HL-60 (cell line): ENCODE data around the gene COG8.

Source experiments
- DNase-seq, 2 experiments: peaks; one replicate each; pipeline ENCODE4 v3.0.0-alpha.2; 2010 to 2020; ENCODE audit warnings: low read depth in 1 of 2, low spot score in 1 of 2
- H3K27ac ChIP-seq: fragments of 250-450 bp; sonication (Bioruptor Pico); replicated peaks from 2 replicates; pipeline ENCODE4 v1.5.1; 2020; ENCODE audit warnings: mild to moderate bottlenecking, moderate library complexity
- H3K27me3 ChIP-seq: fragments of 250-450 bp; sonication (Bioruptor Pico); 2 replicates; pipeline ENCODE4 v1.5.1; 2021; ENCODE audit warnings: mild to moderate bottlenecking, moderate library complexity; ENCODE audit not compliant: insufficient read depth, poor library complexity, severe bottlenecking
- H3K4me3 ChIP-seq: replicated peaks from 2 replicates; pipeline ENCODE4 v1.5.1; 2011; ENCODE audit warnings: mild to moderate bottlenecking, control low read depth, low read length; ENCODE audit not compliant: insufficient read depth
- CTCF ChIP-seq: IDR thresholded peaks from one replicate; pipeline ENCODE4 v1.5.1; 2011; ENCODE audit warnings: low read length, control low read depth, inconsistent platforms; ENCODE audit not compliant: insufficient read depth
- GABPA ChIP-seq: IDR thresholded peaks from 2 replicates; pipeline ENCODE4 v1.6.1; 2012; ENCODE audit warnings: low read depth
- POLR2AphosphoS5 ChIP-seq: IDR thresholded peaks from 2 replicates; pipeline ENCODE4 v1.6.1; 2012; ENCODE audit warnings: low read depth
- REST ChIP-seq: IDR thresholded peaks from 2 replicates; pipeline ENCODE4 v1.6.1; 2012; ENCODE audit warnings: low read depth; ENCODE audit not compliant: insufficient replicate concordance
- SPI1 ChIP-seq: IDR thresholded peaks from 2 replicates; pipeline ENCODE4 v1.6.1; 2012; ENCODE audit warnings: low read depth, mild to moderate bottlenecking, borderline replicate concordance

Gene COG8

GRCh38 chr16:69373019-69373418, 33.7 kb upstream of the COG8 start:
- Histone ChIP-seq H3K27ac (no peak overlapping the region), H3K27me3 (no peaks in the 10 kb centered on the region), H3K4me3 (no peak overlapping the region)
- no peak for DNase-seq
- no peak for TF ChIP-seq GABPA

GRCh38 chr16:69371564-69371963, 32.2 kb upstream of the COG8 start:
- no peak for DNase-seq
- TF ChIP-seq REST (no peak), GABPA (no peak), POLR2AphosphoS5 (no peak), CTCF (no peak), SPI1 (no peak)
- Histone ChIP-seq H3K4me3 (no peak overlapping the region), H3K27me3 (no peaks in the 10 kb centered on the region), H3K27ac (no peak overlapping the region)

GRCh38 chr16:69368866-69369265, 29.5 kb upstream of the COG8 start:
- no peak overlapping the region for H3K4me3 ChIP-seq
- no peak for DNase-seq
- TF ChIP-seq SPI1: no peak
- no peak for TF ChIP-seq CTCF
- no peak for TF ChIP-seq REST
- no peak for TF ChIP-seq GABPA
- no peak for TF ChIP-seq POLR2AphosphoS5
- no peak overlapping the region for H3K27ac ChIP-seq
- H3K27me3 ChIP-seq: no peaks in the 10 kb centered on the region

GRCh38 chr16:69367980-69368379, 28.6 kb upstream of the COG8 start:
- H3K27ac ChIP-seq: no peak overlapping the region
- no peak overlapping the region for H3K4me3 ChIP-seq
- H3K27me3 ChIP-seq: no peaks in the 10 kb centered on the region
- no peak for DNase-seq
- TF ChIP-seq GABPA (no peak), POLR2AphosphoS5 (no peak), CTCF (no peak), REST (no peak), SPI1 (no peak)
